ENCODE results near the gene AJAP1. TPM values are rescaled to one million over a fixed set of nuclear protein-coding genes. Genes with fewer than 3 reads are reported as not detected.

The AJAP1 gene
- total RNA-seq, 1 donor = under 0.01 TPM

DNA sequence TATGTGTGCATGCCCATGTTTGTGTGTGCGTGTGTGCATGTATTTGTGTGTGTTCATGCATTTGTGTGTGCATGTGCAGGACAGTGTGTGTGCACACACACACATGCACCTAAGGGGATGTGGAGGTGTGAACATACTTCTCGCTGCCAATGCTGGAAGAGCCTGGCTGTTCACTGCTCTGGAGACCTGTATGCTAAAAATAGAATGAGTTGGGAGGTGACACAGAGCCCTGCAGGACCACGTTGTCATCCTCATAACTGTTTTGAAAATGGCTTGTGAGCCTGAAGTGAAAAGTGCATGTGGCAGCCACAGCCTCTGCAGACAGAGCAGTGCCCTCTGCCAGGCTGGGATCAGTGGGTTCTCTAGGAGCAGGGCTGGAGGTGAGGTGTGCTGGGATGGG is 95.8 kb downstream of the AJAP1 start:
- H3K4me3 ChIP-seq (ENCODE audit: low read depth, low read length) = no peak overlapping the region
- TF ChIP-seq, protein P1, sequence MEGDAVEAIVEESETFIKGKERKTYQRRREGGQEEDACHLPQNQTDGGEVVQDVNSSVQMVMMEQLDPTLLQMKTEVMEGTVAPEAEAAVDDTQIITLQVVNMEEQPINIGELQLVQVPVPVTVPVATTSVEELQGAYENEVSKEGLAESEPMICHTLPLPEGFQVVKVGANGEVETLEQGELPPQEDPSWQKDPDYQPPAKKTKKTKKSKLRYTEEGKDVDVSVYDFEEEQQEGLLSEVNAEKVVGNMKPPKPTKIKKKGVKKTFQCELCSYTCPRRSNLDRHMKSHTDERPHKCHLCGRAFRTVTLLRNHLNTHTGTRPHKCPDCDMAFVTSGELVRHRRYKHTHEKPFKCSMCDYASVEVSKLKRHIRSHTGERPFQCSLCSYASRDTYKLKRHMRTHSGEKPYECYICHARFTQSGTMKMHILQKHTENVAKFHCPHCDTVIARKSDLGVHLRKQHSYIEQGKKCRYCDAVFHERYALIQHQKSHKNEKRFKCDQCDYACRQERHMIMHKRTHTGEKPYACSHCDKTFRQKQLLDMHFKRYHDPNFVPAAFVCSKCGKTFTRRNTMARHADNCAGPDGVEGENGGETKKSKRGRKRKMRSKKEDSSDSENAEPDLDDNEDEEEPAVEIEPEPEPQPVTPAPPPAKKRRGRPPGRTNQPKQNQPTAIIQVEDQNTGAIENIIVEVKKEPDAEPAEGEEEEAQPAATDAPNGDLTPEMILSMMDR (IDR thresholded peaks at IDR 0.05; ENCODE audit: insufficient read depth, low read length) = no peak
- no peak for DNase-seq (ENCODE audit: low read depth)

GRCh38 chr1:4752059-4752458 is 97.7 kb downstream of the AJAP1 start:
- H3K4me3 ChIP-seq (ENCODE audit: low read depth, low read length) = no peak overlapping the region
- DNase-seq (ENCODE audit: low read depth) = no peak
- TF ChIP-seq, protein P1 (IDR thresholded peaks at IDR 0.05; ENCODE audit: insufficient read depth, low read length) = no peak

GRCh38 chr1:4754816-4755215 is 100.4 kb downstream of the AJAP1 start:
- no peak overlapping the region for H3K4me3 ChIP-seq (ENCODE audit: low read depth, low read length)
- no peak for DNase-seq (ENCODE audit: low read depth)
- TF ChIP-seq, protein P1 (IDR thresholded peaks at IDR 0.05; ENCODE audit: insufficient read depth, low read length) = no peak

DNA sequence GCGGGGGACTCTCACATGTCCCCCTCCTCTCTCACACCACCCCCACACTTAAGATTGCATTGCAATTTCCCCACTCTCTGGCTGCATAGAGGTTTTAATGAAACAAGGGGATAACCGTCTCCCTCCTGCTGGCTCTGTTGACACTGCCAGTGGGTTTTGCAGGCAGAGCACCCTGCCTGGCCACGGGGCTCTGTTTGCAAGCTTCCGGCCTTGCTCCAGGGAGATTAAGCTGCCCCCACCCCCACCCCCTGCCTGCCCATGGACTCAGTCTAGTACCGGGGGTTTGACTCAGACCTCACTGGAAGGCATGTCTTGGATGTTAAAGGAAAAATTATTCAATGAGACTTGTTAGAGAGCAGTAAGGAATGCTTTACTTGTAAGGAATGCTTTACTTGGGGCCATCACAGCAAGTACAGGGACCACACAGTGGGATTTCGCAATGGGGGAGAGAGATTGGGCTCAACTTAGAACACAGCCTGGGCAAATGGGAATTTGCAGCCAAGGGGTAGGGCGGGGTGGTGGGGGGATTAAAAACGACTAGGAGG is 101.0 kb downstream of the AJAP1 start:
- TF ChIP-seq, protein P1 (IDR thresholded peaks at IDR 0.05; ENCODE audit: insufficient read depth, low read length) = no peak
- DNase-seq (ENCODE audit: low read depth) = no peak
- no peak overlapping the region for H3K4me3 ChIP-seq (ENCODE audit: low read depth, low read length)

- no peak overlapping the region for H3K4me3 ChIP-seq (ENCODE audit: low read depth, low read length)
- TF ChIP-seq, protein P1 (IDR thresholded peaks at IDR 0.05; ENCODE audit: insufficient read depth, low read length) = no peak
- no peak for DNase-seq (ENCODE audit: low read depth)
Observed at GRCh38 chr1:4755864-4756504, 101.6 kb downstream of the AJAP1 start.

DNA sequence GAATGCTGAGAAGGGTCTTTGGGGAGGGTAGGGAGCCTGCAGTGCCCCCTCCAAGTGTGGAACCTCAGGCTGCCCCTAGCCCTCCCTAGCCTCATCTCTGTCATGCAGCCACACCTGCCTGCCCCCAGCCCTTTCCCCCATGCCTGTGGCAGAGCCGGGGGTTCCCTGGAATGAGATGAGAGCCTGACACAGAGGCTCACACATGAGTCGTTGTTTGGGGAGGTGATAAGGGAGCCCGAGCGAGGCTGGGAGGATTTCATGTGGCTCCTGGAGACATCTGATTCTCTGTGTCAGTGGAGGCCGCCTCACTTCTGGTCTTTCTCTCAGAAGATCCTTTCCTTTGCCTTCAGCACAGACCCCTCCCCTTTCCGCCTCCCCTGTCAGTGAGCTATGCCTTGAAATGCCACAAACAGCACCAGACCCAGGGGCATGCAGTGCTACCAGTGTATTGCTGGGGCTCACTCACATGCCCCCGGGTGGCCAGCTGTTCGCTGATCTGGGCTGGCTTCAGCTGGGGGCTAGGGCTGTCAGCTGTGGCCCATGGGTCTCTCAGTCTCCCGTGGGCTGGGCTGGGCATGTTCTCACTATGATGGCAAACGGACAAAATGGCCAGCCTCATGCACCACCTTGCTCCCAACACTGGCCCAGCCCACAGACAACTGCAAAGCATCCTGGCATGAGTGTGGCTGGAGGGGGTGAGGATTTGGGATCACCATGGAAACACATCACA is 102.6 kb downstream of the AJAP1 start:
- TF ChIP-seq, protein P1 (IDR thresholded peaks at IDR 0.05; ENCODE audit: insufficient read depth, low read length) = no peak
- DNase-seq (ENCODE audit: low read depth) = no peak
- H3K4me3 ChIP-seq (ENCODE audit: low read depth, low read length) = no peak overlapping the region

All from fibroblast of the aortic adventitia (primary cell).